Measurements from ENCODE around the gene GGT6.

The GGT6 gene

GRCh38 chr17:4572131-4572530, 11.8 kb upstream of the GGT6 start:
- DNase-seq: no peak

DNA sequence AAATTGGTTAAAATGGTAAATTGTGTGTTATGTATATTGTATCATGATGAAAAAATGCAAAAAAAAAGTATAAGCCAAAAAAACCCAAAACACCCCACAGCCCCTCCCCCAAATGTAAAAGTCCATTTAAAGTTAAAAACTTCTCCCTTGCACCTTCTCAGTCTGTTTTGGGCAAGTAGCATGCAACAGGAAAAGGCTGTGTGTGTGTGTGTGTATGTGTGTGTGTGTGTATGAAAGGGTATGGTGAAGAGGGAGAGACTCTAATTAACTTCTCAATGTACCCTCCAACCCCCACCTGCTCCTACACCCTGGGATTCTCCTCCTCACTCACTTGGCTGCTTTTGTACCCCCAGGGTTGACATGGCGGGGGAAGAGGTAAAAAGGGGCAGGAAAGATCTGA, 9.2 kb upstream of the GGT6 start:
- no peak for DNase-seq

DNA sequence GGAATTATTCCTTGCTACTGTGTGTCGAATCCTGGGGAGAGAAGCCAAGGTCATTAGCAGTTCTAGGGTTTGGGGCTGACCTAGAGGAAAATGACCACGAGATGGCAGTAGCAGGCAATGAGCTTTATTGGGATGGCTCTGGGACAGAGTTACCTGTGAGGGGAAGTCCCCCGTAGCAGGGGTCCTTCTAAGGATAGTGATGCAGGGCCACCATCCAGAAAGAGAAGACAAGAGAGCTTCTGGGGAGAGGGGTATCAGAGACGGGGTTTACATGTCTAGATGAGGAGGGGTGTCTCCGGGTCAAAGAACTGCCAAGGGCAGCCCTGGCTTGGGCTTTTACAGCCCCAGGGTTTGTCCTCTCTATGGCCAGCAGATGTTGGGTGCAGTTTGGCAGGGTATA, 6.4 kb upstream of the GGT6 start:
- DNase-seq: peak; percentile 31

- peak; percentile 68 for DNase-seq
Measured at GRCh38 chr17:4565209-4566141, 5.1 kb upstream of the GGT6 start.

GRCh38 chr17:4562015-4562969, 1.9 kb upstream of the GGT6 start:
- DNase-seq: no peak

DNA sequence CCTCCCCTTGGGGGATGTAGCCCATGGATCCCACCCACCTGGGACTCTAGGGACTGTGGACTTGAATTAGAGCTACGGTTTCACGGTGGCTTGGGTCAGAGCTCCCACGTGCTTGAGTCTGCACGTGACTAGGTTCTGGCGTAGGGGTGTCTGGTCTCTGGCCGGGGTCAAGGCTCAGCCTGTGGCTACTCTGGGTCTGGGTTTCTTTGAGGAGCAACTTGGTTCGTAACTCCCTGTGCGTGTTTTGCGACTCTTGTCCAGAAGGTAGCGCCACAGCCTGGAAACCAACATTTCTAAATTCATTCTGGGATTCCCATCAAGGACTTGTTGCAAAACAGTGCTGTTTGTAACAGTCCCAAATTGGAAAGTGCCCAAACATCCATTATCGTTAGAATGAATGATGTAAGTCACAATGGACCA, 470 bp upstream of the GGT6 start:
- no peak for DNase-seq

GRCh38 chr17:4559966-4560365, 411 bp downstream of the GGT6 start:
- DNase-seq: no peak

DNA sequence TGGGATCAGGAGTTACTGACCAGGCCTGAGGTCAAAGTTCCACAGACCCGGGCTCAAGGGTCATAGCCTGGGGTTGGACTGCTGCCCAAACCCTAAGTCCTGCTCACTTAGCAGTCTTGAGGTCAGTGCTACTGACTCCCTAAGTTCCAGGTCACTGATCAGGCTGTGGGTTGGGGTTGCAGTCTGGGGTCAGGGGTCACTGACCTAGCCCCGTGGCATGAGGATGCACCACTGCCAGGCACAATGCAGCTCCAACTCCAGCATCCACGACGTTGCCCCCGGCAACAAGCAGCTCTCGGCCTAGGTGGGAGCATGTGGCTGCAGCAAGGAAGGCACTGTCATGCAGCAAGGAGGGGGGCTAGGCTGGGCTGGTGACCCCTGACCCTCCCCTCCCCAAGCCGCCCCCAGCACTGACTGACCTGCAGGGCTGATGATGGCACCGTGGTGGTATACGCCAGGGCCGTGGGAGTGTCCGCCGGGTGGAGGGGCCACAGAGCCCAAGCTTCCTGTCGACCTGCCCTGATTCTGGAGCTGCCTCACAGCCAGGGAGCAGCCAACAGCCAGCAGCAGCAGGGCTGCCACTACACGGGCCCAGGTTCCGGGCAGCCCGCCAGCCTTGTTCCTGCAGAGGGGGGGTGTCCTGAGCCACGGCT, 1.1 kb downstream of the GGT6 start:
- no peak for DNase-seq

DNA sequence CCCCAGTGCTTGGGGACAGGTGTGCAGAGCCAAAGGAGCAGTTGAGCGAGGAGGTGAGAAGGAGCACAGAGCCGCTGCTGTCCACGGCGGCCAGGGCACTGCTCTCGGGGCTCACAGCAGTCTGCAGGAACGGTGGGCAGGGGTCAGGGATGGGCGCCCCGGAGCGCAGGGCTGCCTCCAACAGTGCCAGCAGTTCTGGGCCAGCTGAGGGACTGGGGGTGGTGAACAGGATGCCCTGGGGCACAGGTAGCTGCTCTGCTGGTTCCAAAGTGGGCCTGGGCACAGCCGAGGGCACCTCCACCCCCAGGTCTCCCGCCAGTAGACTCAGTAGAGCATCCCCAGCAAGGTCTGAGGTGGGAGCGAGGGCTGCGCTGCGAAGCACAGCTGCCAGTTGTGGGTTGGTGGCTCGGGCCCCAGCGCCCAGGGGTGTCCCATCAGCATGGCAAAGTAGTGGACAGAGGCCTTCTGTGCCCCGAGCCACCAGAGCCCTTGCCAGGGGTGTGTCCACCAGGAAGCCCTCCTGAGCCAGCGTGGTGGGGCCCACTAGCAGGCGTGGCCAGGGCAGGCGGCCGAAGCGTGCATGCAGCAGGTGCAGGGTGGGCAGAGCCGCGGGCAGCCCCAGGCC, 1.9 kb downstream of the GGT6 start:
- DNase-seq: no peak

- DNase-seq: no peak
Measured at GRCh38 chr17:4557626-4558346, 2.6 kb downstream of the GGT6 start.

DNA sequence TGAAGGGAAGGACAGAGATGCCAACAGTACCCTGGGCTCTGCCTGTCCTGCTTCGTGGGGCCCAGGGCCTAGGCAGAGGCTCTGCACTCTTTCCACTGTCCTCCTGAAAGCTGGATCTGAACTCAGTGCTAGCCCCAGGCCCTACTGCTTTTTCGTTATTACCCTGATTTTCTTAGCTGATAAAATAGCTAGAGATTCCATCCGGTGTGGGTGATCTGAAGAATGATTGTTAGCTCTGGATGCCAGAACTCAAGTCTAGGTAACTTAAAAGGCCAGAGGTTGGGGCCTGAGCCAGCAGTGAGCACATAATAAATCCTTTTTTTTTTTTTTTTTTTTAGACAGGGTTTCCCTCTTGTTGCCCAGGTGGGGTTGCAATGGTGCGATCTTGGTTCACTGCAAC, 3.4 kb downstream of the GGT6 start:
- no peak for DNase-seq

- DNase-seq: no peak
Measured at GRCh38 chr17:4555873-4556759, 4.3 kb downstream of the GGT6 start.

- DNase-seq: peak; percentile 95
Measured at GRCh38 chr17:4554997-4555799, 5.2 kb downstream of the GGT6 start, which contains the start of gene MYBBP1A. MYBBP1A (minus strand) TSS chr17:4555384; CDS start chr17:4555324, 60 bp downstream.

DNA sequence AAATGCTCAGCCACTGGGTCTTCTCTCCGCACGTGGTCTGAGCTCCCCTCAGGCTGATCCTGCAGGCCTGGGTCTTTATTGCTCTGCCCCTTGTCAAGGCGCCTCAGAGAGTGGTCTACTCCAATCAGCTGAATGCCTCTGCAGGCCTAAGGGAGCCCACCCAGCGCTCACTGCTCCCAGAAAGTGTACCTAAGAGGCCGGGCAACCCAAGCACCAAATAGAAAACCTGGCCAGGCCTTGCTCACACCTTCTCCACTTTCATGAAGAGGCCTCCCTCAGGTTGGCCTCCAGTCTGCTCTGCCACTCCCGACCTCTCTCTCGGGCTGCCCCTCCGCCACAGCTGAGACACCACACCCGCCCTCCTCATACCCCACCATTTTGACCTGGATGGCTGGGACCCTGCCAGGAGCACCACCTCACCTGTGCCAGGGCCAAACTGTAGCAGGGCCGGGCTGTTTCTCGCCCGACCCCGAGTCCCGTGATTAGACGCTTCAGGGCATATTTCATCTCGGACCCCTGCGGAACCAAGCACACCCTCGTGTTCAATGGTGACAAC, 5.9 kb downstream of the GGT6 start:
- no peak for DNase-seq

DNA sequence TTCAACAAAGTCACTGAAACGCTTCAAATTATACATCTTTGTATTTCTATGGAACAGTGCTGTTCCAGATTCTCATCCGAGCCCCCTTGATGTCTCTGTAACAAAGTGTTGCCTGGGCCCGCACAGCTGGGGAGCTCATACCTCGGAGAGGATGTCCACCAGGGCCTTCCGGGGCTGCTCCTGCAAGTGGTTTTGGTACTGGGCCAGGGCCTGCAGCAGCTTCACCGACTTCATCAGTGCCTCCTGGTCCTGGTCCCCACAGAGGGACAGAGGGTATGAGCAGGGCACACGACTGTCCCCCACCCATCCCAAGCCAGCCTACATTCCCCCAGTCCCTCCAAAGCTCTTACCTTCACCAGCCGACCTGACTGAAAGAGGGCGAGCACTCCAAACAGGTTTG, 6.7 kb downstream of the GGT6 start:
- no peak for DNase-seq

- no peak for DNase-seq
Measured at GRCh38 chr17:4551796-4552525, 8.4 kb downstream of the GGT6 start.

DNA sequence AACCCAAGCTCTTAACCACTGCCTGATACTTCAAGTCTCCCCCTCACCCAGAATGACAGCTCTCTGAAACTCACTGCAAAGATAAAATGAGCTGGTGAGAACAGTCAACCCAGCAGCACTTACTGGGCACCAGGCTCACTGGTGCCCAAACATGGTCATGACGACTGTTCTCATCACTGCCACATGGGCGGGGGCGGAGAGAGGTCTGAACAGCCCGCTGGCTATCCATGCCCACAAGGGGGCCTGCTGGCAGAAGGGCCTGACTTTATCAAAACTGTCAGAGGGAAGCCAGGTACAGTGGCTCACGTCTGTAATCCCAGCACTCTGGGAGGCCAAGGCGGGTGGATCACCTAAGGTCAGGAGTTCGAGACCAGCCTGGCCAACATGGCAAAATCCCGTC, 9.2 kb downstream of the GGT6 start:
- DNase-seq: no peak

DNA sequence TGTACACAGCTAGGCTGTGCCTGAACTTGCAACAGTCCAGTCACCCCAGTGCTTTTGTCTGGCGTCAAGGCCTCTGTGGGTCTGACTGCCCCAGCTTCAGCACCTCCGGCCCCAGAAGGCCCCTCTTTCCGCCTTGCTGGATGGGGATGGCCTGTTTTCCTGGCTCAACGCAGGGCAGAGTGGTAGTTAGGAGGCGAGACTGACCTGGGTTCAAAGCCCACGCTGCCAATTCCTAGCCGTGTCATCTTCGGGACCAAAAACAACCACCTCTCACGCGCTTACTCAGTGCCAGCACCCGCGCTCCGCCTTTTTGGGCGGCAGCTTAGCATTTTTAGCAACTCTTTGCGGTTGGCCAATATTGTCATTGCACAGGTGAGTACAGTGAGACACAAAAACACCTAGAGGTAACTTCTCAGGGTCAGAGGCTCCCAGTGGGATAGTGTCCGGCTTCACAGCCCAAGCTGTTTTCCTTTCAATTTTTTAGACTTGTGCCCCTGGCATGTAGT, 9.8 kb downstream of the GGT6 start:
- no peak for DNase-seq
